GM23338 (cell line): ENCODE results near the gene GRIN3B. TPM values are rescaled to one million over a fixed set of nuclear protein-coding genes. Genes with fewer than 3 reads are reported as not detected.
A peak's percentile ranks its signal among the peaks of the same experiment; 100 is the strongest.

ENCODE experiments used
- ATAC-seq: fragments of 200-7000 bp; cut with Tn5 transposase; 3 replicates; pipeline ENCODE4 v1.9.1; 2020
- DNase-seq: peaks from one replicate; pipeline ENCODE4 v3.0.0-alpha.2; 2015; ENCODE audit warnings: low spot score
- H2AFZ ChIP-seq: fragments of 200-600 bp; sonication (generic); 2 replicates; pipeline ENCODE4 v1.8.0; 2016; ENCODE audit warnings: antibody characterized with exemption, mild to moderate bottlenecking, moderate library complexity
- H3F3A ChIP-seq: fragments of 200-600 bp; sonication (generic); replicated peaks from 2 replicates; pipeline ENCODE4 v1.8.0; 2017; ENCODE audit warnings: antibody characterized with exemption, mixed run types, low read depth
- H3K27ac ChIP-seq: fragments of 200-600 bp; sonication (generic); 2 replicates; pipeline ENCODE4 v1.6.1; 2016; ENCODE audit warnings: low read depth
- H3K27me3 ChIP-seq: fragments of 200-600 bp; sonication (generic); 2 replicates; pipeline ENCODE4 v1.8.0; 2016; ENCODE audit warnings: mild to moderate bottlenecking, mixed run types, moderate library complexity; ENCODE audit not compliant: insufficient read depth
- H3K36me3 ChIP-seq: fragments of 200-600 bp; sonication (generic); 2 replicates; pipeline ENCODE4 v1.8.0; 2016; ENCODE audit warnings: mild to moderate bottlenecking; ENCODE audit not compliant: insufficient read depth
- H3K4me1 ChIP-seq: fragments of 200-600 bp; sonication (generic); 2 replicates; pipeline ENCODE4 v1.8.0; 2016; ENCODE audit warnings: mild to moderate bottlenecking, moderate library complexity; ENCODE audit not compliant: insufficient read depth
- H3K4me2 ChIP-seq: fragments of 200-600 bp; sonication (generic); 2 replicates; pipeline ENCODE4 v1.7.1; 2017; ENCODE audit warnings: mixed run types
- H3K4me3 ChIP-seq: fragments of 200-600 bp; sonication (generic); 2 replicates; pipeline ENCODE4 v1.6.1; 2016; ENCODE audit warnings: mixed run types
- H3K79me2 ChIP-seq: fragments of 200-600 bp; sonication (generic); replicated peaks from 2 replicates; pipeline ENCODE4 v1.8.0; 2017; ENCODE audit warnings: mild to moderate bottlenecking; ENCODE audit not compliant: insufficient read depth
- H3K9me2 ChIP-seq: fragments of 200-600 bp; sonication (generic); 2 replicates; pipeline ENCODE4 v1.8.0; 2017; ENCODE audit not compliant: insufficient read depth
- H4K20me1 ChIP-seq: fragments of 200-600 bp; sonication (generic); replicated peaks from 2 replicates; pipeline ENCODE4 v1.8.0; 2017; ENCODE audit warnings: mild to moderate bottlenecking; ENCODE audit not compliant: insufficient read depth
- H3K27ac Mint-ChIP-seq: 2 replicates; pipeline ENCODE4 v1.8.0; 2020; ENCODE audit warnings: inconsistent platforms, mild to moderate bottlenecking, moderate library complexity, mixed read lengths
- H3K27me3 Mint-ChIP-seq: 3 replicates; pipeline ENCODE4 v1.8.0; 2022; ENCODE audit warnings: low read depth, mild to moderate bottlenecking, moderate library complexity, mixed read lengths, inconsistent platforms; ENCODE audit not compliant: insufficient read depth, poor library complexity
- H3K36me3 Mint-ChIP-seq: 3 replicates; pipeline ENCODE4 v1.8.0; 2021; ENCODE audit warnings: low read depth, mild to moderate bottlenecking, inconsistent platforms, moderate library complexity, mixed read lengths
- H3K4me1 Mint-ChIP-seq: 3 replicates; pipeline ENCODE4 v1.8.0; 2020; ENCODE audit warnings: mild to moderate bottlenecking, inconsistent platforms, mixed read lengths
- H3K4me3 Mint-ChIP-seq: 3 replicates; pipeline ENCODE4 v1.8.0; 2021; ENCODE audit warnings: moderate library complexity, mild to moderate bottlenecking, inconsistent platforms, mixed read lengths
- H3K9me3 Mint-ChIP-seq: 3 replicates; pipeline ENCODE4 v1.8.0; 2020; ENCODE audit warnings: moderate library complexity, mild to moderate bottlenecking, inconsistent platforms, mixed read lengths
- CREB1 ChIP-seq: fragments of 250-450 bp; sonication (Bioruptor Pico); IDR thresholded peaks from 2 replicates; pipeline ENCODE4 v1.5.0; 2020; ENCODE audit warnings: low read depth, mild to moderate bottlenecking, moderate library complexity
- EZH2 ChIP-seq: fragments of 200-600 bp; sonication (generic); IDR thresholded peaks from one replicate; pipeline ENCODE4 v1.8.0; 2017; ENCODE audit warnings: antibody characterized with exemption, mild to moderate bottlenecking, low read depth; ENCODE audit not compliant: unreplicated experiment
- NANOG ChIP-seq: IDR thresholded peaks from 2 replicates; pipeline ENCODE4 v1.6.1; 2016; ENCODE audit warnings: antibody characterized with exemption, borderline replicate concordance
- POLR2AphosphoS5 ChIP-seq: IDR thresholded peaks from 2 replicates; pipeline ENCODE4 v1.6.1; 2016; ENCODE audit warnings: antibody characterized with exemption, low read depth
- REST ChIP-seq: IDR thresholded peaks from one replicate; pipeline ENCODE4 v1.6.1; 2018; ENCODE audit warnings: antibody characterized with exemption; ENCODE audit not compliant: unreplicated experiment
- polyA plus RNA-seq: library from polyadenylated mRNA; unstranded; fragments of >200 nt; fragmentation: Nextera tagmentation; extraction: Ambion mirVana; gene quantifications from 2 replicates; pipeline ENCODE4 v1.2.1, GENCODE V29; 2016
- total RNA-seq: library from RNA; depleted of rRNA; stranded (reverse); fragments of >200 nt; shearing (Covaris generic); gene quantifications from 2 replicates; pipeline ENCODE4 v1.2.3, GENCODE V29; 2014
- TF ChIP-seq, protein P1 (sequence below): fragments of 250-450 bp; sonication (Bioruptor Pico); IDR thresholded peaks from 2 replicates; pipeline ENCODE4 v1.5.0; 2020; ENCODE audit warnings: mild to moderate bottlenecking, moderate library complexity

GRIN3B gene
- total and polyA plus RNA-seq, 2 experiments from 2014 or later: 0.11 to 2.8 TPM

GRCh38 chr19:977058-977464, 23.2 kb upstream of the GRIN3B start (continued):
- TF ChIP-seq, protein P1, sequence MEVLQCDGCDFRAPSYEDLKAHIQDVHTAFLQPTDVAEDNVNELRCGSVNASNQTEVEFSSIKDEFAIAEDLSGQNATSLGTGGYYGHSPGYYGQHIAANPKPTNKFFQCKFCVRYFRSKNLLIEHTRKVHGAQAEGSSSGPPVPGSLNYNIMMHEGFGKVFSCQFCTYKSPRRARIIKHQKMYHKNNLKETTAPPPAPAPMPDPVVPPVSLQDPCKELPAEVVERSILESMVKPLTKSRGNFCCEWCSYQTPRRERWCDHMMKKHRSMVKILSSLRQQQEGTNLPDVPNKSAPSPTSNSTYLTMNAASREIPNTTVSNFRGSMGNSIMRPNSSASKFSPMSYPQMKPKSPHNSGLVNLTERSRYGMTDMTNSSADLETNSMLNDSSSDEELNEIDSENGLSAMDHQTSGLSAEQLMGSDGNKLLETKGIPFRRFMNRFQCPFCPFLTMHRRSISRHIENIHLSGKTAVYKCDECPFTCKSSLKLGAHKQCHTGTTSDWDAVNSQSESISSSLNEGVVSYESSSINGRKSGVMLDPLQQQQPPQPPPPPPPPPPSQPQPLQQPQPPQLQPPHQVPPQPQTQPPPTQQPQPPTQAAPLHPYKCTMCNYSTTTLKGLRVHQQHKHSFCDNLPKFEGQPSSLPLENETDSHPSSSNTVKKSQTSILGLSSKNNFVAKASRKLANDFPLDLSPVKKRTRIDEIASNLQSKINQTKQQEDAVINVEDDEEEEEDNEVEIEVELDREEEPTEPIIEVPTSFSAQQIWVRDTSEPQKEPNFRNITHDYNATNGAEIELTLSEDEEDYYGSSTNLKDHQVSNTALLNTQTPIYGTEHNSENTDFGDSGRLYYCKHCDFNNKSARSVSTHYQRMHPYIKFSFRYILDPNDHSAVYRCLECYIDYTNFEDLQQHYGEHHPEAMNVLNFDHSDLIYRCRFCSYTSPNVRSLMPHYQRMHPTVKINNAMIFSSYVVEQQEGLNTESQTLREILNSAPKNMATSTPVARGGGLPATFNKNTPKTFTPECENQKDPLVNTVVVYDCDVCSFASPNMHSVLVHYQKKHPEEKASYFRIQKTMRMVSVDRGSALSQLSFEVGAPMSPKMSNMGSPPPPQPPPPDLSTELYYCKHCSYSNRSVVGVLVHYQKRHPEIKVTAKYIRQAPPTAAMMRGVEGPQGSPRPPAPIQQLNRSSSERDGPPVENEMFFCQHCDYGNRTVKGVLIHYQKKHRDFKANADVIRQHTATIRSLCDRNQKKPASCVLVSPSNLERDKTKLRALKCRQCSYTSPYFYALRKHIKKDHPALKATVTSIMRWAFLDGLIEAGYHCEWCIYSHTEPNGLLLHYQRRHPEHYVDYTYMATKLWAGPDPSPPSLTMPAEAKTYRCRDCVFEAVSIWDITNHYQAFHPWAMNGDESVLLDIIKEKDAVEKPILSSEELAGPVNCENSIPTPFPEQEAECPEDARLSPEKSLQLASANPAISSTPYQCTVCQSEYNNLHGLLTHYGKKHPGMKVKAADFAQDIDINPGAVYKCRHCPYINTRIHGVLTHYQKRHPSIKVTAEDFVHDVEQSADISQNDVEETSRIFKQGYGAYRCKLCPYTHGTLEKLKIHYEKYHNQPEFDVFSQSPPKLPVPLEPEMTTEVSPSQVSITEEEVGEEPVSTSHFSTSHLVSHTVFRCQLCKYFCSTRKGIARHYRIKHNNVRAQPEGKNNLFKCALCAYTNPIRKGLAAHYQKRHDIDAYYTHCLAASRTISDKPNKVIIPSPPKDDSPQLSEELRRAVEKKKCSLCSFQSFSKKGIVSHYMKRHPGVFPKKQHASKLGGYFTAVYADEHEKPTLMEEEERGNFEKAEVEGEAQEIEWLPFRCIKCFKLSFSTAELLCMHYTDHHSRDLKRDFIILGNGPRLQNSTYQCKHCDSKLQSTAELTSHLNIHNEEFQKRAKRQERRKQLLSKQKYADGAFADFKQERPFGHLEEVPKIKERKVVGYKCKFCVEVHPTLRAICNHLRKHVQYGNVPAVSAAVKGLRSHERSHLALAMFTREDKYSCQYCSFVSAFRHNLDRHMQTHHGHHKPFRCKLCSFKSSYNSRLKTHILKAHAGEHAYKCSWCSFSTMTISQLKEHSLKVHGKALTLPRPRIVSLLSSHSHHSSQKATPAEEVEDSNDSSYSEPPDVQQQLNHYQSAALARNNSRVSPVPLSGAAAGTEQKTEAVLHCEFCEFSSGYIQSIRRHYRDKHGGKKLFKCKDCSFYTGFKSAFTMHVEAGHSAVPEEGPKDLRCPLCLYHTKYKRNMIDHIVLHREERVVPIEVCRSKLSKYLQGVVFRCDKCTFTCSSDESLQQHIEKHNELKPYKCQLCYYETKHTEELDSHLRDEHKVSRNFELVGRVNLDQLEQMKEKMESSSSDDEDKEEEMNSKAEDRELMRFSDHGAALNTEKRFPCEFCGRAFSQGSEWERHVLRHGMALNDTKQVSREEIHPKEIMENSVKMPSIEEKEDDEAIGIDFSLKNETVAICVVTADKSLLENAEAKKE: no peak

GRCh38 chr19:979318-979741, 20.9 kb upstream of the GRIN3B start:
- H4K20me1 ChIP-seq: no peaks in the 10 kb centered on the region
- H3K27ac Mint-ChIP-seq: 0 out of 2 replicates have a peak overlapping the region, but pooled peaks have one; percentile 23
- no peaks in the 10 kb centered on the region for H3K9me2 ChIP-seq
- no peak overlapping the region for H3K4me3 Mint-ChIP-seq
- no peak overlapping the region for H3K27ac ChIP-seq
- H3K27me3 ChIP-seq: no peaks in the 10 kb centered on the region
- H3K79me2 ChIP-seq: no peaks in the 10 kb centered on the region
- ATAC-seq (no peak), DNase-seq (no peak)
- H3K4me1 ChIP-seq: peaks cover 10% of the 10 kb centered on the region; the same call in 1 of the 2 replicates
- no peaks in the 10 kb centered on the region for H3K9me3 Mint-ChIP-seq
- H3K36me3 Mint-ChIP-seq: no peaks in the 10 kb centered on the region
- H3K4me1 Mint-ChIP-seq: peaks cover 13% of the 10 kb centered on the region; the same call in 2 of the 3 replicates
- peaks cover 22% of the 10 kb centered on the region for H3F3A ChIP-seq
- no peak overlapping the region for H3K4me2 ChIP-seq
- peaks cover 22% of the 10 kb centered on the region for H3K27me3 Mint-ChIP-seq
- H2AFZ ChIP-seq: no peak overlapping the region
- H3K4me3 ChIP-seq: no peak overlapping the region
- H3K36me3 ChIP-seq: no peaks in the 10 kb centered on the region
- TF ChIP-seq NANOG (no peak), CREB1 (CRISPR knock-in tag) (no peak), REST (no peak), POLR2AphosphoS5 (no peak), EZH2 (no peak)
- TF ChIP-seq, protein P1: no peak
